PC-3 (cell line): ENCODE results near the gene STMND1.

Experiments used
- CTCF ChIP-seq: fragments of 300-600 bp; sonication (generic); conservative IDR thresholded peaks from 2 replicates; pipeline ENCODE4 v1.5.1; 2017; ENCODE audit warnings: antibody characterized with exemption, low read depth, mild to moderate bottlenecking, low read length
- EZH2 ChIP-seq: fragments of 300-600 bp; sonication (generic); IDR thresholded peaks from one replicate; pipeline ENCODE4 v1.6.1; 2017; ENCODE audit warnings: antibody characterized with exemption, mild to moderate bottlenecking, low read length; ENCODE audit not compliant: unreplicated experiment

GRCh38 chr6:17098538-17098937 is 3.3 kb upstream of the STMND1 start:
- no peak for TF ChIP-seq CTCF
- TF ChIP-seq EZH2 = no peak
